Measurements from ENCODE around the gene NAB2.

GRCh38 chr12:57042695-57043094, 46.2 kb upstream of the NAB2 start:
- TF ChIP-seq CTCF (conservative IDR thresholded peaks at IDR 0.05; ENCODE audit: low read depth, low read length) = no peak
- no peak for TF ChIP-seq EZH2 (IDR thresholded peaks at IDR 0.05; ENCODE audit: low read length, unreplicated experiment)
